SK-N-MC (cell line): ENCODE results near the gene DHX16.
A peak's percentile ranks its signal among the peaks of the same experiment; 100 is the strongest.

Experiments
- EZH2 ChIP-seq: fragments of 200-600 bp; sonication (generic); IDR thresholded peaks from one replicate; pipeline ENCODE4 v1.6.1; 2017; ENCODE audit warnings: antibody characterized with exemption
- FOXP2 ChIP-seq: optimal IDR thresholded peaks from 2 replicates; pipeline ENCODE3; 2011; ENCODE audit warnings: mild to moderate bottlenecking, moderate library complexity; ENCODE audit not compliant: insufficient read depth; ENCODE audit errors: extremely low read length, control extremely low read depth
- POLR2AphosphoS5 ChIP-seq: IDR thresholded peaks from 2 replicates; pipeline ENCODE4 v1.6.1; 2012; ENCODE audit warnings: mild to moderate bottlenecking, low read depth, low read length, borderline replicate concordance

- TF ChIP-seq EZH2 (no peak), POLR2AphosphoS5 (peak; percentile 36; the same call in 1 of the 2 replicates), FOXP2 (no peak)
Observed at GRCh38 chr6:30686009-30686907, 13.5 kb upstream of the DHX16 start, which contains the start of gene PPP1R18.
